A673 (cell line): ENCODE results near the gene POPDC2. TPM values are rescaled to one million over a fixed set of nuclear protein-coding genes. Genes with fewer than 3 reads are reported as not detected.

Experiments used
- BruUV-seq: library from RNA; stranded (reverse); fragments of 400-500 nt; replicated peaks from 2 replicates; lab custom pipeline; 2021; lab: Mats Ljungman, UMichigan
- CTCF ChIA-PET: fragments of 300-600 bp; sonication (Branson Sonifier 250); formaldehyde crosslinking; loops from one replicate; lab custom pipeline; 2022; ENCODE audit warnings: antibody characterized with exemption; lab: Charles Lee
- POLR2A ChIA-PET: fragments of 300-600 bp; sonication (Branson Sonifier 250); formaldehyde crosslinking; loops from one replicate; lab custom pipeline; 2022; ENCODE audit warnings: antibody characterized with exemption; ENCODE audit not compliant: low non-redundant PET; lab: Charles Lee
- DNase-seq: peaks from one replicate; pipeline ENCODE4 v3.0.0-alpha.2; 2015; ENCODE audit warnings: low spot score
- H3K27ac ChIP-seq: fragments of 200-600 bp; sonication (generic); 2 replicates; pipeline ENCODE4 v1.5.1; 2016; ENCODE audit warnings: mixed run types, low read depth, mild to moderate bottlenecking, mixed read lengths, antibody characterized with exemption, low read length; ENCODE audit not compliant: poor library complexity, severe bottlenecking
- H3K27me3 ChIP-seq: fragments of 200-600 bp; sonication (generic); replicated peaks from 2 replicates; pipeline ENCODE4 v1.6.1; 2017; ENCODE audit warnings: mixed run types, low read depth, mild to moderate bottlenecking, mixed read lengths, antibody characterized with exemption, low read length; ENCODE audit not compliant: insufficient read depth, poor library complexity
- H3K36me3 ChIP-seq: fragments of 200-600 bp; sonication (generic); 2 replicates; pipeline ENCODE4 v1.6.1; 2016; ENCODE audit warnings: mixed run types, mild to moderate bottlenecking, mixed read lengths, antibody characterized with exemption, low read length; ENCODE audit not compliant: insufficient read depth, poor library complexity, severe bottlenecking
- H3K4me1 ChIP-seq: fragments of 200-600 bp; sonication (generic); 2 replicates; pipeline ENCODE4 v1.6.1; 2017; ENCODE audit warnings: mixed run types, mild to moderate bottlenecking, mixed read lengths, antibody characterized with exemption, low read length; ENCODE audit not compliant: insufficient read depth, poor library complexity, severe bottlenecking
- H3K4me3 ChIP-seq: fragments of 200-600 bp; sonication (generic); 2 replicates; pipeline ENCODE4 v1.5.1; 2016; ENCODE audit warnings: low read depth, mixed run types, mild to moderate bottlenecking, mixed read lengths, low read length; ENCODE audit not compliant: poor library complexity, severe bottlenecking
- H3K9me3 ChIP-seq: fragments of 200-600 bp; sonication (generic); 2 replicates; pipeline ENCODE4 v1.6.1; 2016; ENCODE audit warnings: mixed run types, low read depth, mild to moderate bottlenecking, mixed read lengths, antibody characterized with exemption, low read length; ENCODE audit not compliant: poor library complexity, severe bottlenecking
- CTCF ChIP-seq: fragments of 300-800, 200-600 bp; sonication (generic); conservative IDR thresholded peaks from 2 replicates; pipeline ENCODE4 v1.5.1; 2017; ENCODE audit warnings: low read depth, mild to moderate bottlenecking, antibody characterized with exemption, low read length, moderate library complexity, mixed read lengths
- EZH2 ChIP-seq: fragments of 200-600 bp; sonication (generic); IDR thresholded peaks from 2 replicates; pipeline ENCODE4 v1.6.1; 2017; ENCODE audit warnings: borderline replicate concordance, low read depth, mild to moderate bottlenecking, mixed read lengths, antibody characterized with exemption, low read length; ENCODE audit not compliant: poor library complexity, severe bottlenecking
- intact Hi-C: fragments of 100-400 bp; cut with micrococcal nuclease; formaldehyde crosslinking; loops from one replicate; pipeline ENCODE4 v1.10.0; 2022; ENCODE audit not compliant: unreplicated experiment
- total RNA-seq: library from RNA; stranded (reverse); gene quantifications from 2 replicates; pipeline ENCODE4 v1.2.3, GENCODE V29; 2021

The POPDC2 gene
- total RNA-seq, 1 experiment from 2014 or later = 0.99 TPM

GRCh38 chr3:119702530-119703527 lies 42.4 kb upstream of the POPDC2 start, which contains the start of gene CFAP91:
Gene CFAP91, plus strand, starts transcription at chr3:119703022. Its CDS starts 77 bp downstream, at chr3:119703099.
- Histone ChIP-seq H3K9me3 (no peaks in the 10 kb centered on the region), H3K27ac (no peak within 1 kb of the TSS), H3K4me1 (no peaks in the 10 kb centered on the region), H3K4me3 (peak within 1 kb of the TSS; percentile 42), H3K36me3 (no peaks in the 10 kb centered on the region), H3K27me3 (no peaks in the 10 kb centered on the region)
- ChIA-PET CTCF (no interaction called here), POLR2A (no interaction called here)
- peak; percentile 90 for DNase-seq
- BruUV-seq = no TSS peak
- no peak for TF ChIP-seq EZH2
- TF ChIP-seq CTCF = no peak
- intact Hi-C loops = no loop called here

GRCh38 chr3:119700920-119701734 lies 40.7 kb upstream of the POPDC2 start:
- no TSS peak for BruUV-seq
- intact Hi-C loops = no loop called here

More at GRCh38 chr3:119700920-119701734, 40.7 kb upstream of the POPDC2 start:
- POLR2A ChIA-PET = no interaction called here
- Histone ChIP-seq H3K27ac (no peak overlapping the region), H3K9me3 (no peaks in the 10 kb centered on the region), H3K27me3 (no peaks in the 10 kb centered on the region), H3K4me1 (no peaks in the 10 kb centered on the region), H3K4me3 (no peak overlapping the region), H3K36me3 (no peaks in the 10 kb centered on the region)
- no peak for DNase-seq
- TF ChIP-seq EZH2 = no peak
- no peak for TF ChIP-seq CTCF
- CTCF ChIA-PET = no interaction called here
